Hematopoietic multipotent progenitor cell treated with erythropoietin and hydrocortisone succinate and interleukin-3 and kit ligand, for 15 days (in vitro differentiated cells): ENCODE data around the gene CEP63.

Source experiments
- DNase-seq: peaks from one replicate; pipeline ENCODE4 v3.0.0-alpha.2; 2015; ENCODE audit warnings: low spot score

CEP63 gene

DNA sequence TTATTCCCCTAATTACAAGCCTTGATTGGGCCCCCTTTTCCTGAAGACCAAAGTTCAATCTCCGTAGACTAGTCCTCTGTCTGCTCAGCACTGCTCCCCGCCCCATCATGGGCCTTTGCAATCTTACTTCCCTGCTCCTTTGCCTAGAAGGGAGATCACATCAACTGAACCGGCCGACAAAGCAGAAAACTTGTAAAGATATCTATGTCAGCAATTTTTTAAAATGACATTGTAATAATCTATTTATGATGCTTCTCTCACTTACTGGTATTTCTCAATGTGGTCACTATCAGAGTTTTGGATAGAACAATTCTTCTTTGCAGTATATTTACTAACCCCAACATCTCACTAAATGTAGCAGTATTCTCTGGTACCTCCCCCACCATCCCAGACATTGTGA lies 17.3 kb upstream of the CEP63 start:
- DNase-seq: no peak

DNA sequence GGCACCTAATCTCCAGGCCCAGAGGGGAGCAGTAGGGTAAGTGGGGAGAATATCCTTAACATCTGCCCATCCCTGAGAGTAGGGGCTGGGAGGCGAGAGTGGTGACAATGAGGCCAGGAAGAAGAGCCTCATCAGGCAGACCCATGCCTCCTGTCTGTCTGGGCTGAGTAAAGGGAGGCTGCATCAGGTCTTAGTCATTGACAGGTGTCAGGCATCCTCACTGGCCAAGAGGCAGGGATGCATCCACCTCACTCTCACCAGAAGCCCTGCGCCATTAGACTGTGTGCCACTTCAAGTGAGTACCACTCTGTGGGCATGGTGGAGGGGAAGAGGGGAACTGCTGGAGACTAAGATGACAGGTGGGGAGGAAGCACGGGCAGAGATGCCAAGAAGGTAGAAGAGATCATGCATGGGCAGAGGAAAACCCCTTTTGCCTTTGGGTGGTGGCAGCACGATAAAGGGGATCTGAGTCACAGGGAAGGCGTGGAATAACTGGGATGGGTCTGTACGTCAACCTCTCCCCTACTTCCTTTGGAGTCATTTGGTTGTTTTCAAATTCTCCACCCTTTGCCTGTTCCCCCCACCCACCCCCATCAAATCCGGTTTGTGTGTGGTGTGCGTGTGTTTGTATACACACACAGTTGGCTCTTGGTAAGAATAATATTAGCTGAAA lies 14.2 kb upstream of the CEP63 start:
- no peak for DNase-seq

DNA sequence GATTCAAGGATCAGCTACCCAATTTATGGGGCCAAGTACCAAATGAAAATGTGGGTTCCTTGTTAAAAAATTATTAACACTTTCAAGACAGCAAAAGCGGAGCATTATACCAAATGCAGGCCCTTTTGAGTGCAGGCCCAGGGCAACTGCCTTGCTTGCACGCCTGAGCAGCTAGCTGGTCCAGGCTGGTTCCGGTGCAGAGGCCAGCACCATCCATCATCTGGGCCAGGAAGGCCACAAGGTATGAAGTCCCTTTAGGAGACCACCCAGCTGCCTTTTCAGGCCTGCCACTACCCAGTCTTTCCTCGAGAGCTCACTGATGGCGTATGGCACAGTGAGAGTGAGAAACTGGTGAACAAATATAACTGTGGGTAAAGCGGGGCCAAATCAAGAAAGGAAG lies 13.0 kb upstream of the CEP63 start:
- no peak for DNase-seq

DNA sequence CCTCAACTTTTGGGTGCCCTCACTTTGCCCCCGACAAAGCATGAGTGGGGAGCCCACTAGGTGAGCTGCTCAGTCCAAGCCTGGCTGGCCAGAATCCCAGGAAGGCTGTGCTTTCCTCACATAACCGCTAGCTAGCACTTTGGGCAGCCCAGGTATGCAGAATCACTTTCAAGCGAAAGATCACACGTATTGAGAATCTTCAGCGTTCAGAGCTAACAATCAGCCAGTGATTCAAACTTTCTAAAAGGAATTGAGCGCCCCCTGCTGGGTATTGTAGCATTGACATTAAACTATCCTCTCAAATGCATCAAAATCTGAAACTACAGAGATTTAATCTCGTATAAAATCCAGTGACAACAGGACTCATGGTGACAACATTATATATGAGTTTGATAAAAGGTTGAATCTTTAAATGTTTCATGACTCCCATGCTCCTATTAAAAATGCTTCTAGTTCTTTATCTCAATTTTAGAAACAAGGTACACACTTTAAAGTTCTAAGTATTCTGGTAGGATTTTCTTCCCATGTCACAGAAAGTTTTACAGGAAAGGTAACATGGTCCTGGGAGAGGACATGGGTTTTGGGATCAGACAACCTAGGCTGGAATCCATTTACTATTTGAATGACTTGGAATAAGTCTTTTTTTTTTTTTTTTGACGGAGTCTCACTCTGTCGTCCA lies 11.8 kb upstream of the CEP63 start:
- DNase-seq: peak; percentile 81

DNA sequence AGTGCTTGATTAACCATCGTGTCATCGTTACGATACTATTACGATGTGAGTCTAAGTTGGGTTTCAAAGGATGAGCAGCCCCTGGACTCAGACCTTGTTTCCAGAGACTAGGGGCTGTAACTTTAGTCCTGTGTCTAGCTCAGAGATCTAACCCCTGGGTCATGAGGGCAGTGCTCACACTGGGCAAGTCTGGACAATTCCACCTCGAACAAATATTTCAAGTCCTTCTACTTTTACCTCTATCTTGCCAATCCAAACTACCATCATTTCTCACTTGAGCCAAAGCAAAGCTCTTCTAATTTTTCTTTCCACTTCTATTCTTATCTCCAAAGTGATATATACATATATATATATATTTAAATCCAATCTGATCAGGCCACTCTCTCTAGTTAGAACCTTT lies 10.9 kb upstream of the CEP63 start:
- no peak for DNase-seq

DNA sequence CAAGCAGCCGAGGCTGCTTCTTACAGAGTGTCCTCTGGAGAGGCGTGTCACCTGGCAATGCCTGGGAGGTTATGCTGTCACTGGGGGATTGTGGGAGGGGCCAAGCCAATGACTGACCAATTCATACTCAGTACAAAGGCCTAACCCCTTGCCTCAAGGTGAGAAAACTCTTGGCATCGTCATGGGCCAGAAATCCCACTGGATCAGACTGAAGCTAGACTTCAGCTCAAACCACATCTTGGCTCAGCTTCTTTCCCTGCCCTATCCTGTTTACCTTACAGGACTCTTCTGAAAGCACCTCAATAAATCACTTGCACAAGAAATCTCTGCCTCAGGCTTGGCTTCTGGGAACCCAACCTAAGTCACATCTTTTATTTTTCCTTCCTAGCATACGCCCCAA lies 9.6 kb upstream of the CEP63 start:
- no peak for DNase-seq

DNA sequence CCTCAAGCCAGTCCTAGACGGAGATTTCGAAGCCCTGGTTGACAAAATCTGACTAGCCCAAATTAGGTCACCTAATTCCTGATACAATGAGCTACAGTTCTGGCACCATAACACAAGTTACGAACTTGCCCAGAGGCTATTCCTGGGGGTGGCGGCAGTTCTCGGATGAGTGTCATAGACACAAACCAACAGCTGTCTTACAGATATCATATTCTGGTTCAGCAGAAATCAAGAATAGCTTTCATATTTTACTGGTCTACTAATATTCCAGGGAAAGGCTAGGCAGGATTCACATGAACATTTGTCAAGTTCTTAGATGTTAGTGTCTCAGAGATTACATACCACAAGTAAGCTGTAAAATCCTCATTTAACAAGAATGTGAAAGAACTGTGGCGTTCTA lies 8.9 kb upstream of the CEP63 start:
- no peak for DNase-seq

DNA sequence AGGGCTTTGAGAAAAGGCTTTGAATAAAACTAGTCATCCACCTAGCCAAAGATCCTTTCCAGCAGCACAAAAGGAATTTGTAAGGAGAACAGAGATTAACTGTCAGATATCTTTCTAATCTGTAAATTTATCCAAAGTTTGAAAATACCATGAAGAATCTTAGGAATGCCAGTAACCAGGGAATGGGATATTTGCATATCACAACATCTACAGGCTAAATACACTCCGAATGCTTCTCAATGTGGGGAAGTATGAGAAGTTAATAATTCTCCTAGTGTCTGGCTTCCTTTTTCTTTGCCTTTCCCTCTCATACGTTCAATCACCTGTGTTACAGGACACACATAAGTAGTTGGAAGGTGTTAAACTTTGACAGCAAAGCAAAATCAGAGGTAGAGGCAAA lies 7.9 kb upstream of the CEP63 start:
- no peak for DNase-seq

DNA sequence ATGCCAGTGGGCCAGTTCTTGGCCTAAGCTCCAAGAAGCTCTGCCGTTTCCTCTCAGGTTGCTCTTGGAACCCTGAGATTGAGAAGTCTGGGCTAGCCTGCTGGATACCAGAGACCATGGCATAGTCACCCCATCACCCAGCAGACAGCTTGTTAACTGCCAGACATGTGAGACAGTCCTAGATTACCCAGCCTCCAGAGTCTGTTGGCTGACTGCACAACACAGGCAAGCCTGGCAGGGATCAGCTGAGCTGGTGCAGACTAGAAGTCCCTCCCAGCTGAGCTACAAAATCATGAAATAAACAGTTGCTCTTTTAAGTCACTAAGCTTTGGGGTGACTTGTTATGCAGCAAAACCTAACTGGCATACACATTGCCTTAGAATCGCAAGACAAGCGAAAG lies 5.3 kb upstream of the CEP63 start:
- DNase-seq: no peak

DNA sequence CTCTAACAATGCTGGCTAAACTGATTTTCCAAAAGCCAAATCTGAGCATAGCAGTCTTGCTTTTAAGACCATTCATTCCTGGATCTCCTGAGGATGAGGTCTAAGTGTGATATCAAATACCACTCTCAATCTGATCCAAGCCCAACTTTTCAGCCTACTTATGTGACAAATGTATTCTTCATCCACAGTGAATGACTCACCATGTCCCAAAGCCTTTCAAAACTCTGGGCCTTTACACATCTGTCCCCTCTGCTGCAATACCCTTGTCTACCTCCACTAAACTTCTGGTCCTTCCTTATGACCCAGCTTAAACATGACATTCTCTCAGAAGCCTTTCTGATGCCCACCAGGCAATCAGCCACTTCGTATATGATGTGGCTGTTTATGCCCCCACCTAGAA lies 4.7 kb upstream of the CEP63 start:
- no peak for DNase-seq

DNA sequence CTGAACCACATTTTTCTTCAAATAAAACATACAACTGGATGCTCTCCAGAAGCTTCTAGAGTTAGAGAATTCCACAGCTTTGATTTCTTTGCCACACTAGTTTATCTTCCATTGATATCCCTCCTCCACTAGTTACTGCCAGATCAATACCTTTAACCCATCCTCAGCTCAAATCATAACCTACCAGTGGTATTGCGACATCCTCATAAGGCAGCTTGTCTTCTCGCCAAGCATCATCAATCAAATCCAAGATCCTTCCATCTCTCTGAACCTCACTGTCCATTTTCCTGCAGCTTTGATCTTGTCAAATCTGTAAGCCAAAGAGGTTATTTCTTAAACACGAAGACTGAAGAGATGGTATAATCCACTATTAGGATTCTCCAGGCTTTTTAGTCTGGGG lies 3.2 kb upstream of the CEP63 start:
- no peak for DNase-seq

DNA sequence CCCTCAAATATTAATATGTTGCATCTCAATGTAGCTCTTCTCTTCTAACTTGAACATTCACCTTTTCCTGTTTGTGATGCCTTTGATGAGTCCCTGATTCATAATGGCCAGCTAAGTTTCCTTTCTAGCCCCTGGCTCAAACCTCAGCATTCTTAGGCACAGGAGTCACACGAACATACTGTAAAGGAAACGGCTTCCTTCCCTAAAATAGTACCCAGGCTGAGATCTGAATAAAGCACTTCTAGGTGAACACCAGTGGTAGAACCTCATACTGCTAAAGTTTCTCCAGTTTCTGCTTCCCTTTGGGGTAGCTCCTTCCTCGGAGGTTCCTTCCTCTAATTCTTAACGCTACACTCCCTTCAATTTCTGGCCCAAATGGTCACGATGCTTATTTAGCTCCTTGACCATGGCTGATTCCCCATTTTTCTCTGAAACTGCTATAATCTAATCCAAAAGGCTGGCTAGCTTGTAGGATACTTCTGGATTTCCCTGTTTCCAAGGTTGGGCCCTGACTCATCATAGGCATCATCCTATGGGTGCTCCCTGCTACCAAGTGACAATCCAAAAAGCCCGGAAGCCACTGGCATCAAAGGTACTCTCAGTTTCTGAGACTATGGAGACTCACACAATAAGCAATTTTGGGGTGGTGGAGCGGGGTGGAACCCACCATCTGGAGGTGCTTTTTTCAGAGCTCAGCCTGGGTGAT lies 2.5 kb upstream of the CEP63 start:
- DNase-seq: no peak

DNA sequence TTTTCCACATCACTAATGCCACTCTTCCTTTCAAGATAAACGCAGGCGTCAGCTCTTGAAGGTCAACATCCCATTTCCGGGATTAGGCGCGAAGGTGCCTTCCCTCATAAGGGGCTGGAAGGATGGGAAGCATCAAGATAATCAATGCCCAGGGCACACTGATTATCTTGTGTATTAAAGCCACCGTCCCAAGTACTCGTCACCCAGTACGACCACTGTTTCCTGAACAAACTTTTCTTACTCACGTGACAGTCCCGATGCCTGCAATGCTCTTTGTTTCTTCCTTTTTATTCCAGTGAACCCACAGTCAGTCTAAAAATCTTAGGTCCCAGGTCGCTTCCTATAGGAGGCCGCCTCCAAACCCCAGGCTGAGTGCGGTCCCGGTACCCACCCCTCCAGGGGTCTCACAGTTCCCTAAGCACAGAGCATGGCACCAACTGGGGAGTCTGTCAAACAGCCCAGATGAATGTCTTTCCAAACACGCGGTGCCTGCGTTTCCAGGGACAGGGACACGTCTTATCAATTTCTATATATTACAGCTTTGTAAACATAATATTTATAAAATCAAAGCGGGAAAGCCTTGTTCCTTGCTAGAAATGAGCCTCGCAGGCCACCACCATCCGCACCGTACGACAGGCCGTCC lies 661 bp upstream of the CEP63 start:
- peak; percentile 28 for DNase-seq

DNA sequence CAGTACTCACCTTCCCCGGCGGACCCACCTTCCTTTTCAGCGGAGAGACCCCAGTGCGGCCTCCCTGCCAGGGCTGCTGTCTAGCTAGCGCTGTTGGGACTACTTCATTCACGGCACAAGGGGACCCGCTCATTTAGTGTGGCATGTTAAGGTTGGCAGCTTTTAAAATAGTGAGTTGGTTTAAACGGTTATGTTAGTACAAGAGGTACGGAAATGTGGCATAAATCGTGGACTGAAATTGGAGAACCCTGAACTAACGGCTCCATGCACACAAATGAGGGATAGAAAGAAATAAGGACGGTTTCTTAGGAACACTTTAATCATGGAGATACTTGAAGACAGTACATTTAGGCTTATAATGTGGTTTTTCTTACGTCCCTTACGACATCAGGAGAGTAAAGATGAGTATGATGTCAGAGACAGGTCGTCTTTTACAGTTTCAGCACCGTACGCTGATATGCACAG lies 752 bp downstream of the CEP63 start:
- peak; percentile 34 for DNase-seq

DNA sequence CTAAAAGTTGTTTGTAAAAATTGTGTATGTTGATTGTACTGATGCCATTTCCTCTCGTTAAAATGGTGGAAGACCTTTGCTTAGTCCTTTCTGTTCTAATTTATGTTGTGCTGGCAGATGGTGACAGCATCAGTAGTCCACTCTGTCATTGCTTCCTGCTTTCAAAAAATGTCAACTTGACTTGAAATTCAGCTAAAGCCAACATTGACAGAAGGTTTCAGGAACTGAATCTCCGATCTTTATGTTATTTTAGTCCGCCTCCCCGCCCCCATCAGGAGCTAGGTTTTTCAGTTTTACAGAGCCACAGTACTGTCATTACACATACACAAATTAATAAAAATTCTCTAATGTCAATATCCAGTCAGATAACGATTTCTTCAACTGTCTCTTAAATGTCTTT lies 1.5 kb downstream of the CEP63 start:
- no peak for DNase-seq

DNA sequence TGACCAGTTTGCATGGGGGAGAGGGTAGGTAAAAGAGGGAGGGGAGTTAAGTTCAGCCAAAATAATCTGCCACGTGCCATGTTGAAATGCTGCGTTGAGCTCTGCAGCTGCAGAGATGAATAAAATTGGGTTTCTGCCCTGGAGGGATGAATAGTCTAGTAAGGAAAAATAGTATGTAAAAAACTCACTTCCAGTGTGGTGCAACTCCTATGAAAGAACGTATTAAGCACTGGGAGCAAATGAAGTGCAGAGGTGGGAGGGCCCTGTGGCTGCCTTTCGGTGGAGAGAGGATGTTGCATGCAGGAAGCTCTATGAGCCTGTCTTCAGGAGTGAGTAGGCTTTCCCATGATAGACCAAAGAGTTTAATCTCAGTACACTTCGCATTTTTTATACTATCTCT lies 8.6 kb downstream of the CEP63 start:
- DNase-seq: no peak

DNA sequence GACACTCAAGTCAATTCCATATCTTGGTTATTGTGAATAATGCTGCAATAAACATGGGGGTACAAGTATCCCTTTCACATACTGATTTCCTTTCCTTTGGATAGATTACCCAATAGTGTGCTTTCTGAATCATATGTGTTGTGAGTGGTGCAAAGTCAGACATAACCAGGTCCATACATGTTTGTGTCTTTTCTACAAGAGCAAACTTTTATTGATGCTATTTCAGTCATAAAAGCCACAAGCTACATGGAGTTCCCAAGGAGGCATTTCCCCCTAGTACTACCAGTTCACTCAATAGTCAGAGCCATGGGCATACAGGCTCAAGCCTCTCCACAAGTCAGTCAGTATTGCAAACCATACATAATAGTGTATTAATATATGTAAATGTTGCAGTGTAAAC lies 10.1 kb downstream of the CEP63 start:
- no peak for DNase-seq

DNA sequence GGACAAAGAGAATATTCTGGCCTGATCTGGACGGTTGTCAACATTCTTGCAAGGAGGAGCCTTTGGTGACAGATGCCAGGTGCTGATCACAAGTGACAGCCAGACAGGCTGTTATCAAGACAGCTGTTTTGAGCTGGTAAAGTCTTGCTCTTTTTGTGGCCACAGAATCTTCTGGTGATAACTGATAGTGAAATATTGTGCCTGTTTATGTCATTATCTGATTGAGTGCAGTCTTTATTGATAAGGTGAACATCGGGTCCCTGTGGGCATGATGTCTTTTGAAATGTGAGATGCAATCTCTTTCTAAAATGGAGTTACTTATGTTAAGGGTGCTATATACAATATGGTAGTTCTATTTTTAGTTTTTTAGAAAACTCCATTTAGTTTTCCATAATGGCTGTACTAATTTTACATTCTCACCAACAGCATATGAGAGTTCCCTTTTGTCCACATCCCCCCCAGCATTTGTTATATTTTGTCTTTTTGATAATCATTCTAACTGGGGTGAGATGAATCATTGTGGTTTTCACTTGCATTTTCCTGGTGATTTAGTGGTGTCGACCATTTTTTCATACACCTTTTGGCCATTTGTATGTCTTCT lies 10.7 kb downstream of the CEP63 start:
- peak; percentile 49 for DNase-seq

DNA sequence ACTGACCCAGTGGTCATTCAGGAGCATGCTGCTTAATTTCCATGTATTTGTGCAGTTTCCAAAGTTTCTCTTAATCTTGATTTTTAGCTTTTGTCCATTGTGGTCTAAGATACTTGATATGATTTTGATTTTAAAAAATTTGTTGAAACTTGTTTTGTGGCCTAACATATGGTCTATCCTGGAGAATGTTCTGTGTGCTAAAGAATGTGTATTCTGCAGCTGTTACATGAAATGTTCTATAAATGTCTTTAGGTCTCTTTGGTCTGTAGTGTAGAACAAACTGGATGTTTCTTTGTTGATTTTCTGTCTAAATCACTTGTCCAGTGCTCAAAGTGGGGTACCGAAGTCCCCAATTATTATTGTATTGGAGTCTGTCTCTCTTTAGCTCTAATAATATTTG lies 17.4 kb downstream of the CEP63 start:
- no peak for DNase-seq

DNA sequence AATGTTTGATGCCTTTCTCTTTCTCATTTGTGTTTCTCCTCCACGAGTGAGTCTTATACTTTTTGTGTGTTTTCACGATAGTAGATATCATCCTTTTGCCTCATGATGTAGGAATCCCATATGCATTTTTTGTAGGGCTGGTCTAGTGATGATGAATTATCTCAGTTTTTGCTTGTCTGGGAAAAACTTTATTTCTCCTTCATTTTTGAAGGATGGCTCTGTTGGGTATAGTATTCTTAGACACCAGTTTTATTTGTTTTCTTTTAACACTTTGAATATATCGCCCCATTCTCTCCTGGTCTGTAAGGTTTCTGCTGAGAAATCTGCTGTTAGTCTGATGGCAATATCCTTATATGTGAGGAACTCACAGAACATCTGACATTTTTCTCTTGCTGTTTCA lies 18.3 kb downstream of the CEP63 start:
- no peak for DNase-seq

DNA sequence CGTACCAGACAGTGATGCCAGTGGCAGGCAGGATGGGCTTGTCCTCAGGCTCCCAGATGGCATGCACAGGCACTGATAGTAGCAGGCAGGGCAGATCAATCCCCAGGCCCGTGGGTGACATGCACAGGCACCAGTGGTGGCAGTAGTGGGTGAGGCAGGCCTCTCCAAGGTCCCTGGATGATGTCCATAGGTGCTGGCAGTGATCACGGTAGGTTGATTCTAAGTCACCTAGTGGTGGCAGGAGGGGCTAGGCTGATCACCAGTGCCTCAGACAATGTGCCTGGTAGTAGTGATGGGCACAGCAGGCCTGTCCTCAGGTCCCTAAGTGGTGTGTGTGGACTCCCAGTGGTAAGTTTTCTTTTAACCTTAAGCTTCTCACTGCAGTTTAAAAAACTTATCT lies 19.6 kb downstream of the CEP63 start:
- no peak for DNase-seq

DNA sequence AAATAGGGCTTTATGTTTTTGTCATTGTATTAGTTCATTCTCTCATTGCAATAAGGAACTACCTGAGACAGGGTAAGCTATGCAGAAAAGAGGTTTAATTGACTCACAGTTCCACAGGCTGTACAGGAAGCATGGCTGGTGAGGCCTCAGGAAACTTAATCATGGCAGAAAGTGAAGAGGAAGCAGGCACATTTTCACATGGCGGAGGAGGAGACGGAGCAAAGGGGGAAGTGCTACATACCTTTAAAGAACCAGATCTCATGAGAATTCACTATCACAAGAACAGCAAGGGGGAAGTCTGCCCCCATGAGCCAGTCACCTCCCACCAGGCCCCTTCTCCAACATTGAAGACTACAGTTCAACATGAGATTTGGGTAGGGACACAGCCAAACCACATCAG lies 25.6 kb downstream of the CEP63 start:
- DNase-seq: no peak

DNA sequence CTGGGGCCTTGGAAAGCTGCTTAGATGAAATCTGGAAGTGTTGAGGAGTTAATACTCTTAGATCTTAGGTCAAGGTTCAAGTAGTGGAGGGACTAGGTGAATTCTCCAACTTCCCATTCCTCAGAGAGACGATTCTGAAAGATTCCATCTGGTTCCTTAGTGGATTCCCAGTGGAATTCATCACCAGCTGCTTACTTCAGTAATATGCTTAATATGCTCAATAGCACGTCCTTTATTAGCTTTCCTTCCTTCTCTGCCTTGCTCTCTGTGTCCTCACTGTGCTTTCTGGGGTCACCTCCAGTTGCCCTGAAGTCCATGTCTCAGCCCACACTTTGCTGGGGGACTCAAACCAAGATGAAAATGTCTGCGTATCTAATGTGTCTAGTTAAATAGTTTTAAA lies 31.0 kb downstream of the CEP63 start:
- no peak for DNase-seq
